ENCODE measurements around the gene PTGER3.

- TF ChIP-seq CTCF (conservative IDR thresholded peaks at IDR 0.05; ENCODE audit: low read depth, low read length) (no peak), EZH2 (IDR thresholded peaks at IDR 0.05; ENCODE audit: borderline replicate concordance, low read depth, low read length, poor library complexity, severe bottlenecking) (no peak)
These were observed 101.9 kb downstream of the PTGER3 start for GRCh38 chr1:70945676-70946075.
